Cardiac muscle cell (in vitro differentiated cells and primary cell): Measurements from ENCODE around the gene PLEK. TPM values are rescaled to one million over a fixed set of nuclear protein-coding genes. Genes with fewer than 3 reads are reported as not detected.

Experiments used
- DNase-seq, 2 donors: peaks; one replicate each; pipeline versions ENCODE4 v3.0.0 to v3.0.0-alpha.2; 2010 to 2017; ENCODE audit warnings: low read depth in 1 of 2, low spot score in 1 of 2
- H3K27ac ChIP-seq: fragments of 200-600 bp; sonication (generic); 2 replicates; pipeline ENCODE4 v1.5.1; 2016
- H3K27me3 ChIP-seq: fragments of 200-600 bp; sonication (generic); 2 replicates; pipeline ENCODE4 v1.6.0; 2016; ENCODE audit warnings: control low read depth
- H3K36me3 ChIP-seq: fragments of 200-600 bp; sonication (generic); 2 replicates; pipeline ENCODE4 v1.5.1; 2016; ENCODE audit warnings: control low read depth
- H3K4me1 ChIP-seq: fragments of 200-600 bp; sonication (generic); 2 replicates; pipeline ENCODE4 v1.8.1; 2017; ENCODE audit warnings: low read depth, mild to moderate bottlenecking, mixed run types
- H3K4me3 ChIP-seq: fragments of 200-600 bp; sonication (generic); 2 replicates; pipeline ENCODE4 v1.5.1; 2016; ENCODE audit warnings: mild to moderate bottlenecking
- H3K9me3 ChIP-seq: fragments of 200-600 bp; sonication (generic); 2 replicates; pipeline ENCODE4 v1.5.1; 2017; ENCODE audit warnings: low read depth, mild to moderate bottlenecking, control low read depth
- CTCF ChIP-seq: IDR thresholded peaks from 2 replicates; pipeline ENCODE4 v1.5.1; 2012; ENCODE audit warnings: low read depth, mild to moderate bottlenecking, low read length
- polyA plus RNA-seq: library from polyadenylated mRNA; unstranded; fragments of >200 nt; fragmentation: Nextera tagmentation; extraction: Ambion mirVana; gene quantifications from 2 replicates; pipeline ENCODE4 v1.2.1, GENCODE V29; 2016
- total RNA-seq: library from RNA; depleted of rRNA; stranded (reverse); fragments of >200 nt; gene quantifications from 2 replicates; pipeline ENCODE4 v1.2.3, GENCODE V29; 2016

The PLEK gene
- total and polyA plus RNA-seq, 2 experiments from 2014 or later = not detected

- Histone ChIP-seq H3K27ac (peak overlapping the region; percentile 66), H3K36me3 (no peaks in the 10 kb centered on the region), H3K27me3 (no peaks in the 10 kb centered on the region), H3K4me1 (peaks cover 15% of the 10 kb centered on the region), H3K4me3 (no peak overlapping the region), H3K9me3 (no peaks in the 10 kb centered on the region)
- peak in 1 of 2 donors; percentile 41 for DNase-seq
- TF ChIP-seq CTCF = no peak
These were observed 38.1 kb downstream of the PLEK start for GRCh38 chr2:68403199-68403644.

- Histone ChIP-seq H3K4me3 (no peak overlapping the region), H3K4me1 (peaks cover 15% of the 10 kb centered on the region), H3K9me3 (no peaks in the 10 kb centered on the region), H3K36me3 (no peaks in the 10 kb centered on the region), H3K27ac (no peak overlapping the region), H3K27me3 (no peaks in the 10 kb centered on the region)
- no peak for TF ChIP-seq CTCF
- DNase-seq = no peak
These were observed 39.1 kb downstream of the PLEK start for GRCh38 chr2:68404164-68404563.

- Histone ChIP-seq H3K36me3 (no peaks in the 10 kb centered on the region), H3K27ac (no peak overlapping the region), H3K9me3 (no peaks in the 10 kb centered on the region), H3K4me3 (no peak overlapping the region), H3K4me1 (peaks cover 15% of the 10 kb centered on the region), H3K27me3 (no peaks in the 10 kb centered on the region)
- no peak for DNase-seq
- no peak for TF ChIP-seq CTCF
These were observed 40.1 kb downstream of the PLEK start for GRCh38 chr2:68404893-68405799.

- no peak overlapping the region for H3K4me3 ChIP-seq
- H3K4me1 ChIP-seq = peaks cover 40% of the 10 kb centered on the region
- peak overlapping the region; percentile 75 for H3K27ac ChIP-seq
- no peak for TF ChIP-seq CTCF
- peak in 1 of 2 donors; percentile 31 for DNase-seq
- H3K36me3 ChIP-seq = no peaks in the 10 kb centered on the region
- H3K27me3 ChIP-seq = no peaks in the 10 kb centered on the region
- H3K9me3 ChIP-seq = no peaks in the 10 kb centered on the region
These were observed 46.5 kb downstream of the PLEK start for GRCh38 chr2:68411397-68412126.

- Histone ChIP-seq H3K9me3 (no peaks in the 10 kb centered on the region), H3K4me3 (no peak overlapping the region), H3K27ac (peak overlapping the region; percentile 75), H3K27me3 (no peaks in the 10 kb centered on the region), H3K36me3 (no peaks in the 10 kb centered on the region), H3K4me1 (peaks cover 43% of the 10 kb centered on the region)
- TF ChIP-seq CTCF = no peak
- DNase-seq = peak in 1 of 2 donors; percentile 13
These were observed 47.2 kb downstream of the PLEK start for GRCh38 chr2:68412127-68412819.
